NK-92 treated with Interleukin-12 subunit alpha and Interleukin-12 subunit beta, amount 100 ng/mL, for 24 hours (cell line): ENCODE results near the gene THAP3.
"Not testable (repeated sequence)": the region's sequence is repeated elsewhere in the genome, so short reads cannot be mapped to it uniquely, and the experiment has no call there.

Experiments used
- DNase-seq: peaks from one replicate; lab custom pipeline; 2025; lab: John Stamatoyannopoulos, UW

Gene THAP3

GRCh38 chr1:6635161-6635909 is 10.7 kb downstream of the THAP3 start:
- DNase-seq, result no peak

- no peak for DNase-seq
These were observed 11.5 kb downstream of the THAP3 start for GRCh38 chr1:6635910-6636760.

GRCh38 chr1:6636778-6637177 is 12.1 kb downstream of the THAP3 start:
- not testable (repeated sequence) for DNase-seq

- DNase-seq, result no peak
These were observed 13.1 kb downstream of the THAP3 start for GRCh38 chr1:6637770-6638169.

GRCh38 chr1:6638226-6638625 is 13.6 kb downstream of the THAP3 start:
- DNase-seq, result no peak

GRCh38 chr1:6640867-6641266 is 16.2 kb downstream of the THAP3 start:
- DNase-seq, result not testable (repeated sequence)

- no peak for DNase-seq
These were observed 20.4 kb downstream of the THAP3 start for GRCh38 chr1:6645018-6645417.

- no peak for DNase-seq
These were observed 22.0 kb downstream of the THAP3 start for GRCh38 chr1:6646499-6647148.

- no peak for DNase-seq
These were observed 23.9 kb downstream of the THAP3 start for GRCh38 chr1:6648556-6648955.

- no peak for DNase-seq
These were observed 27.2 kb downstream of the THAP3 start for GRCh38 chr1:6651909-6652308.

GRCh38 chr1:6652986-6653385 is 28.3 kb downstream of the THAP3 start:
- no peak for DNase-seq

- DNase-seq, result no peak
These were observed 29.0 kb downstream of the THAP3 start for GRCh38 chr1:6653436-6654290.

- DNase-seq, result no peak
These were observed 32.5 kb downstream of the THAP3 start for GRCh38 chr1:6657138-6657537.

GRCh38 chr1:6658359-6659060 is 33.8 kb downstream of the THAP3 start:
- no peak for DNase-seq

- DNase-seq, result no peak
These were observed 35.9 kb downstream of the THAP3 start for GRCh38 chr1:6660415-6661049.

GRCh38 chr1:6662468-6662867 is 37.8 kb downstream of the THAP3 start:
- not testable (repeated sequence) for DNase-seq

GRCh38 chr1:6666696-6667095 is 42.0 kb downstream of the THAP3 start:
- DNase-seq, result no peak

GRCh38 chr1:6667139-6667538 is 42.5 kb downstream of the THAP3 start:
- no peak for DNase-seq

GRCh38 chr1:6668503-6668902 is 43.8 kb downstream of the THAP3 start:
- DNase-seq, result no peak

GRCh38 chr1:6672558-6672957 is 47.9 kb downstream of the THAP3 start:
- DNase-seq, result no peak
